ENCODE results near the gene HLA-A. TPM values are rescaled to one million over a fixed set of nuclear protein-coding genes. Genes with fewer than 3 reads are reported as not detected.

Gene HLA-A
- total and polyA plus RNA-seq, 2 of the 13 experiments (the other 11 are each of a cell fraction or from before 2014, with no cell fraction given): 345 to 527 TPM

DNA sequence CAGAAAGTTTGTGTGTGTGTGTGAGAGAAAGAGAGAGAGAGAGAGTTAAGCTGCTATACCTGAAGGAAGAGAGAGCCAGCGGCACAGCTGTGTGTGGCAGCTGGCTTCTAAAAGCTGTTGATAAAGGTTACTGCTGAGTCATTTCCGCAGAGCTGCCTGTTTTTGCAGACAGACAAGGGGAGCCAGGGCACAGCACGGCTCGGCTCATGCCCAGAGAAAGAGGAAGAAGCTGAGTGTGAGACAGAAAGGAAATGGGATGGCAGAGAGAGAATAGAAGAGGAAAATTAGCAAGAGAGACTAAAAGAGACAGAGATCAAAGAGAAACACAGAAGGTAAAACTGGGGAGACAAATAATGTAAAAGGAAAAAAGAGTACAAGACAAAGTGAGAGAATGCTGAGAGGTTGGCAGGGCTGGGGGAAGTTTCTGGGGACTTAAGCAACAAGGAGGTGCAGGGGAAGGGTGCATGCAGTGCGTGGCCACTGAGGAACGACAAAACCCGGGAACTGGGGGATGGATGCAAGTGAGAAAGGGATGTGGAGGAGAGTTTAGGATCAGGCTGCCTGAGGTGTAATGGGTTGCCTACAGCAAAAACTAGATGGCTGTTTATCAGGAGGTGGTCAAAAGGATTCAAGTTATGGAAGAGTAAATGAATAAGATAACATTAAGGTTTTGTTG lies 22.7 kb downstream of the HLA-A start (continued):
- TF ChIP-seq ATF4 (CRISPR knock-in tag; IDR thresholded peaks at IDR 0.05) (peak in 1 of 2 experiments; percentile 51; a peak in 1 of 4 replicates), HHEX (CRISPR knock-in tag; IDR thresholded peaks at IDR 0.05) (no peak), ZNF839 (CRISPR knock-in tag; IDR thresholded peaks at IDR 0.05; ENCODE audit: borderline replicate concordance) (no peak), ZNF20 (CRISPR knock-in tag; IDR thresholded peaks at IDR 0.05) (no peak), ETV5 (CRISPR knock-in tag; IDR thresholded peaks at IDR 0.05; ENCODE audit: borderline replicate concordance) (peak; percentile 98), ZBTB10 (CRISPR knock-in tag; IDR thresholded peaks at IDR 0.05; ENCODE audit: borderline replicate concordance) (no peak; the same call in 1 of the 2 replicates), ZC3H13 (CRISPR knock-in tag; IDR thresholded peaks at IDR 0.05) (no peak), EHMT2 (IDR thresholded peaks at IDR 0.05; ENCODE audit: borderline replicate concordance, low read depth, low read length) (no peak), MLLT10 (CRISPR knock-in tag; IDR thresholded peaks at IDR 0.05) (no peak), PHF21A (CRISPR knock-in tag; IDR thresholded peaks at IDR 0.05) (peak; percentile 89), ZNF10 (CRISPR knock-in tag; IDR thresholded peaks at IDR 0.05; ENCODE audit: borderline replicate concordance, low read depth) (no peak), KLF16 (CRISPR knock-in tag; IDR thresholded peaks at IDR 0.05) (peak in 1 of 2 experiments; percentile 96; a peak in 2 of 4 replicates), KDM4B (CRISPR knock-in tag; IDR thresholded peaks at IDR 0.05) (peak; percentile 61; the same call in 1 of the 2 replicates), TAF15 (IDR thresholded peaks at IDR 0.05; ENCODE audit: low read depth, low read length, poor library complexity, severe bottlenecking) (no peak), GATAD1 (CRISPR knock-in tag; IDR thresholded peaks at IDR 0.05) (peak; percentile 74), ZNF530 (CRISPR knock-in tag; IDR thresholded peaks at IDR 0.05; ENCODE audit: low read depth) (no peak), ZNF101 (CRISPR knock-in tag; IDR thresholded peaks at IDR 0.05; ENCODE audit: borderline replicate concordance, low read depth) (no peak), ZBTB8A (CRISPR knock-in tag; IDR thresholded peaks at IDR 0.05; ENCODE audit: borderline replicate concordance, low read depth) (no peak), JUNB (CRISPR knock-in tag; IDR thresholded peaks at IDR 0.05; ENCODE audit: borderline replicate concordance) (peak; percentile 74; the same call in 1 of the 2 replicates), NR0B2 (CRISPR knock-in tag; IDR thresholded peaks at IDR 0.05) (no peak), MXI1 (IDR thresholded peaks at IDR 0.05; ENCODE audit: borderline replicate concordance, low read depth, low read length) (peak; percentile 44; the same call in 1 of the 3 replicates), BRD4 (CRISPR knock-in tag; IDR thresholded peaks at IDR 0.05) (no peak), SP2 (CRISPR knock-in tag; IDR thresholded peaks at IDR 0.05) (no peak), FOXA3 (CRISPR knock-in tag; IDR thresholded peaks at IDR 0.05) (peak; percentile 90)
- TF ChIP-seq, protein P1, sequence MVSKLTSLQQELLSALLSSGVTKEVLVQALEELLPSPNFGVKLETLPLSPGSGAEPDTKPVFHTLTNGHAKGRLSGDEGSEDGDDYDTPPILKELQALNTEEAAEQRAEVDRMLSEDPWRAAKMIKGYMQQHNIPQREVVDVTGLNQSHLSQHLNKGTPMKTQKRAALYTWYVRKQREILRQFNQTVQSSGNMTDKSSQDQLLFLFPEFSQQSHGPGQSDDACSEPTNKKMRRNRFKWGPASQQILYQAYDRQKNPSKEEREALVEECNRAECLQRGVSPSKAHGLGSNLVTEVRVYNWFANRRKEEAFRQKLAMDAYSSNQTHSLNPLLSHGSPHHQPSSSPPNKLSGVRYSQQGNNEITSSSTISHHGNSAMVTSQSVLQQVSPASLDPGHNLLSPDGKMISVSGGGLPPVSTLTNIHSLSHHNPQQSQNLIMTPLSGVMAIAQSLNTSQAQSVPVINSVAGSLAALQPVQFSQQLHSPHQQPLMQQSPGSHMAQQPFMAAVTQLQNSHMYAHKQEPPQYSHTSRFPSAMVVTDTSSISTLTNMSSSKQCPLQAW (CRISPR knock-in tag; IDR thresholded peaks at IDR 0.05): peak; percentile 85

Data from HepG2 (cell line).